ENCODE data around the gene RC3H1. TPM values are rescaled to one million over a fixed set of nuclear protein-coding genes. Genes with fewer than 3 reads are reported as not detected.

RC3H1 gene
- total and polyA plus RNA-seq, 2 of the 13 experiments (the other 11 are each of a cell fraction or from before 2014, with no cell fraction given) = 11.2 to 19.6 TPM

DNA sequence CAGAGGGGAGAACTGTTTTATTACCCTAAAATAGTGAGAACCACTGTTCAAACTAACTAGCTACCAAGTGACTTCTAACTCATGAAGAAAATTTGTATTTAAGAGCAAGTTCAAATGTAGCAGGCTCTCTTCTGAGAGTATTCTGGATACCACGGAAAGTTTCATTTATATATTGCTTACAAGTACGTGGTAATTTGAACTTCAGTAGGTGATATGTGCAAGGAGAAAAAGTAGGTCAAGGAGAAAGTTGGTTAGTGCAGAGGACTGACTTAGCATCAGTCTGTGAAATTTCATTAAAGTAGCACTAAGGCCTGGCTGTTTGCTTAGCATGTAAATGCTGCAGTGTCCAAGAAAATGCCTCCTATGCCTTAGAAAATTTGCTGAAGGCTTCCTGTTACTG, 121.7 kb downstream of the RC3H1 start (continued):
- TF ChIP-seq, protein P1, sequence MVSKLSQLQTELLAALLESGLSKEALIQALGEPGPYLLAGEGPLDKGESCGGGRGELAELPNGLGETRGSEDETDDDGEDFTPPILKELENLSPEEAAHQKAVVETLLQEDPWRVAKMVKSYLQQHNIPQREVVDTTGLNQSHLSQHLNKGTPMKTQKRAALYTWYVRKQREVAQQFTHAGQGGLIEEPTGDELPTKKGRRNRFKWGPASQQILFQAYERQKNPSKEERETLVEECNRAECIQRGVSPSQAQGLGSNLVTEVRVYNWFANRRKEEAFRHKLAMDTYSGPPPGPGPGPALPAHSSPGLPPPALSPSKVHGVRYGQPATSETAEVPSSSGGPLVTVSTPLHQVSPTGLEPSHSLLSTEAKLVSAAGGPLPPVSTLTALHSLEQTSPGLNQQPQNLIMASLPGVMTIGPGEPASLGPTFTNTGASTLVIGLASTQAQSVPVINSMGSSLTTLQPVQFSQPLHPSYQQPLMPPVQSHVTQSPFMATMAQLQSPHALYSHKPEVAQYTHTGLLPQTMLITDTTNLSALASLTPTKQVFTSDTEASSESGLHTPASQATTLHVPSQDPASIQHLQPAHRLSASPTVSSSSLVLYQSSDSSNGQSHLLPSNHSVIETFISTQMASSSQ (IDR thresholded peaks at IDR 0.05; ENCODE audit: low read depth) = no peak
- TF ChIP-seq, protein P1 (CRISPR knock-in tag; IDR thresholded peaks at IDR 0.05; ENCODE audit: borderline replicate concordance) = no peak
- TF ChIP-seq, protein P2, sequence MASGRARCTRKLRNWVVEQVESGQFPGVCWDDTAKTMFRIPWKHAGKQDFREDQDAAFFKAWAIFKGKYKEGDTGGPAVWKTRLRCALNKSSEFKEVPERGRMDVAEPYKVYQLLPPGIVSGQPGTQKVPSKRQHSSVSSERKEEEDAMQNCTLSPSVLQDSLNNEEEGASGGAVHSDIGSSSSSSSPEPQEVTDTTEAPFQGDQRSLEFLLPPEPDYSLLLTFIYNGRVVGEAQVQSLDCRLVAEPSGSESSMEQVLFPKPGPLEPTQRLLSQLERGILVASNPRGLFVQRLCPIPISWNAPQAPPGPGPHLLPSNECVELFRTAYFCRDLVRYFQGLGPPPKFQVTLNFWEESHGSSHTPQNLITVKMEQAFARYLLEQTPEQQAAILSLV (CRISPR knock-in tag; IDR thresholded peaks at IDR 0.05; ENCODE audit: borderline replicate concordance) = no peak
- TF ChIP-seq, protein P3, sequence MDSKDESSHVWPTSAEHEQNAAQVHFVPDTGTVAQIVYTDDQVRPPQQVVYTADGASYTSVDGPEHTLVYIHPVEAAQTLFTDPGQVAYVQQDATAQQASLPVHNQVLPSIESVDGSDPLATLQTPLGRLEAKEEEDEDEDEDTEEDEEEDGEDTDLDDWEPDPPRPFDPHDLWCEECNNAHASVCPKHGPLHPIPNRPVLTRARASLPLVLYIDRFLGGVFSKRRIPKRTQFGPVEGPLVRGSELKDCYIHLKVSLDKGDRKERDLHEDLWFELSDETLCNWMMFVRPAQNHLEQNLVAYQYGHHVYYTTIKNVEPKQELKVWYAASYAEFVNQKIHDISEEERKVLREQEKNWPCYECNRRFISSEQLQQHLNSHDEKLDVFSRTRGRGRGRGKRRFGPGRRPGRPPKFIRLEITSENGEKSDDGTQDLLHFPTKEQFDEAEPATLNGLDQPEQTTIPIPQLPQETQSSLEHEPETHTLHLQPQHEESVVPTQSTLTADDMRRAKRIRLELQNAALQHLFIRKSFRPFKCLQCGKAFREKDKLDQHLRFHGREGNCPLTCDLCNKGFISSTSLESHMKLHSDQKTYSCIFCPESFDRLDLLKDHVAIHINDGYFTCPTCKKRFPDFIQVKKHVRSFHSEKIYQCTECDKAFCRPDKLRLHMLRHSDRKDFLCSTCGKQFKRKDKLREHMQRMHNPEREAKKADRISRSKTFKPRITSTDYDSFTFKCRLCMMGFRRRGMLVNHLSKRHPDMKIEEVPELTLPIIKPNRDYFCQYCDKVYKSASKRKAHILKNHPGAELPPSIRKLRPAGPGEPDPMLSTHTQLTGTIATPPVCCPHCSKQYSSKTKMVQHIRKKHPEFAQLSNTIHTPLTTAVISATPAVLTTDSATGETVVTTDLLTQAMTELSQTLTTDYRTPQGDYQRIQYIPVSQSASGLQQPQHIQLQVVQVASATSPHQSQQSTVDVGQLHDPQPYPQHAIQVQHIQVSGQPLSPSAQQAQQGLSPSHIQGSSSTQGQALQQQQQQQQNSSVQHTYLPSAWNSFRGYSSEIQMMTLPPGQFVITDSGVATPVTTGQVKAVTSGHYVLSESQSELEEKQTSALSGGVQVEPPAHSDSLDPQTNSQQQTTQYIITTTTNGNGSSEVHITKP (CRISPR knock-in tag; IDR thresholded peaks at IDR 0.05; ENCODE audit: low read depth) = no peak
- TF ChIP-seq ZKSCAN8 (CRISPR knock-in tag; IDR thresholded peaks at IDR 0.05; ENCODE audit: borderline replicate concordance) (no peak), PAX8 (CRISPR knock-in tag; IDR thresholded peaks at IDR 0.05; ENCODE audit: borderline replicate concordance) (no peak)

Measured in HepG2 (cell line).